Lung (tissue), 12 donors: Measurements from ENCODE around the gene PDGFC. TPM values are rescaled to one million over a fixed set of nuclear protein-coding genes. Genes with fewer than 3 reads are reported as not detected.

ENCODE experiments used
- ATAC-seq: fragments of 200-7000 bp; cut with Tn5 transposase; one replicate; pipeline ENCODE4 v1.9.1; 2020; ENCODE audit warnings: moderate number of reproducible peaks; ENCODE audit not compliant: insufficient read depth, low FRiP score
- DNase-seq, 3 donors: peaks; one replicate each; pipeline ENCODE4 v3.0.0-alpha.2; 2013 to 2017
- H3K27ac ChIP-seq, 2 donors: one replicate each; pipeline ENCODE4 v1.5.1; 2013; ENCODE audit warnings: mild to moderate bottlenecking in 2 of 2, moderate library complexity in 2 of 2, control low read depth in 1 of 2, inconsistent platforms in 1 of 2, low read depth in 1 of 2, low read length in 1 of 2
- H3K27me3 ChIP-seq, 3 donors: one replicate each; pipeline ENCODE4 v1.5.1; 2013; ENCODE audit warnings: low read length in 2 of 3; ENCODE audit not compliant: control insufficient read depth in 3 of 3, insufficient read depth in 3 of 3
- H3K36me3 ChIP-seq, 4 donors: one replicate each; pipeline ENCODE4 v1.5.1; 2013; ENCODE audit warnings: low read length in 4 of 4, mild to moderate bottlenecking in 1 of 4, moderate library complexity in 1 of 4; ENCODE audit not compliant: control insufficient read depth in 4 of 4, insufficient read depth in 4 of 4
- H3K4me1 ChIP-seq, 5 donors: one replicate each; pipeline ENCODE4 v1.5.1; 2013; ENCODE audit warnings: low read length in 5 of 5, mild to moderate bottlenecking in 2 of 5, moderate library complexity in 1 of 5; ENCODE audit not compliant: control insufficient read depth in 5 of 5, insufficient read depth in 5 of 5
- H3K4me3 ChIP-seq: one replicate; pipeline ENCODE4 v1.5.1; 2013; ENCODE audit warnings: mild to moderate bottlenecking, control low read depth, moderate library complexity
- H3K9ac ChIP-seq, 2 donors: one replicate each; pipeline ENCODE4 v1.5.1; 2013; ENCODE audit warnings: low read length in 2 of 2, control low read depth in 1 of 2; ENCODE audit not compliant: insufficient read depth in 1 of 2
- H3K9me3 ChIP-seq, 4 donors: one replicate each; pipeline ENCODE4 v1.5.1; 2013; ENCODE audit warnings: low read length in 3 of 4, mild to moderate bottlenecking in 1 of 4, moderate library complexity in 1 of 4; ENCODE audit not compliant: control insufficient read depth in 4 of 4, insufficient read depth in 3 of 4
- CTCF ChIP-seq: IDR thresholded peaks from 2 replicates; pipeline ENCODE4 v1.5.1; 2012; ENCODE audit warnings: mild to moderate bottlenecking; ENCODE audit errors: control extremely low read depth, extremely low read depth
- WGBS, 2 donors: extraction: QIAGEN DNeasy Blood & Tissue Kit; methylation state at CpG; one replicate each; pipeline ENCODE4 v1.1.7; 2013; 5-methylcytosine and 5-hydroxymethylcytosine counted together
- polyA plus RNA-seq, 2 donors: library from polyadenylated mRNA; stranded (reverse); fragments of 200-250 nt; gene quantifications; one replicate each; pipeline ENCODE4 v1.2.1, GENCODE V29; 2013
- total RNA-seq, 2 donors: library from RNA; depleted of rRNA in 1 of 2; stranded (reverse); fragments of >200 nt in 1 of 2; gene quantifications; one replicate each; pipeline ENCODE4 v1.2.1, GENCODE V29; 2014 to 2021
- donor health status: control.
- donor health status: control.
- donor health status: Bipolar disorder and iron deficiency.
- donor health status: healthy.
- donor health status: DM: yes; HTN: yes; CAD: no.

PDGFC gene
- total and polyA plus RNA-seq, 4 donors: 4.5 to 56.0 (median 11.7) TPM

DNA sequence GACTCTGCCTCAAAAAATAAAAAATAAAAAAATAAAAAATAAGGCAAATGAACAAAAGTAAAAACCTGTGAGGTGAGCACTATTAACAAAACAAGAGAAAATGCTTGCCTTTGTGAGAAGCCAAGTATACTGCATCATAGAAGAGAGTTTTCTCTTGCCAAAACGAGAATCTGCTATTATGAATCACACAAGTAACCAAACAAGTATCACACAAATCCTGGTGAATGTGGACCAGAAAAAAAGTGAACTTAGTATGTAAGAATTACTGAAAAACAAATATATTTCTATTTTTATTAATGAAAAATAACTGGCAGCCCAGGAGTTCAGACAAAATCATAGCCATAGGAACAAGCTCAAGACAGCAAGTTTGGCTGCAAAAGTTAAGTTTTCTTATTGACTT, 193.5 kb downstream of the PDGFC start:
- H3K9me3 ChIP-seq: no peaks in the 10 kb centered on the region

GRCh38 chr4:156775813-156776212, 195.8 kb downstream of the PDGFC start:
- Histone ChIP-seq H3K4me3 (no peak overlapping the region), H3K9ac (no peak overlapping the region), H3K4me1 (peaks cover 0 to 14% (median 2%) of the 10 kb centered on the region in 5 donors), H3K36me3 (no peaks in the 10 kb centered on the region), H3K27ac (no peak overlapping the region), H3K27me3 (no peaks in the 10 kb centered on the region), H3K9me3 (no peaks in the 10 kb centered on the region)
- DNase-seq: no peak
- no peak for TF ChIP-seq CTCF
- 10 to 32% methylated on average over 1 of the region's 1 CpG for WGBS, 2 donors
- ATAC-seq: no peak

More for the DNA sequence above, 193.5 kb downstream of the PDGFC start:
- ATAC-seq (no peak), DNase-seq (no peak)
- Histone ChIP-seq H3K27me3 (no peaks in the 10 kb centered on the region), H3K4me1 (peaks cover 0 to 5% (median 0%) of the 10 kb centered on the region in 5 donors), H3K36me3 (no peaks in the 10 kb centered on the region), H3K9ac (no peak overlapping the region), H3K27ac (no peak overlapping the region), H3K4me3 (no peak overlapping the region)
- TF ChIP-seq CTCF: no peak
- 74 to 88% methylated on average over 1 of the region's 1 CpG for WGBS, 2 donors

DNA sequence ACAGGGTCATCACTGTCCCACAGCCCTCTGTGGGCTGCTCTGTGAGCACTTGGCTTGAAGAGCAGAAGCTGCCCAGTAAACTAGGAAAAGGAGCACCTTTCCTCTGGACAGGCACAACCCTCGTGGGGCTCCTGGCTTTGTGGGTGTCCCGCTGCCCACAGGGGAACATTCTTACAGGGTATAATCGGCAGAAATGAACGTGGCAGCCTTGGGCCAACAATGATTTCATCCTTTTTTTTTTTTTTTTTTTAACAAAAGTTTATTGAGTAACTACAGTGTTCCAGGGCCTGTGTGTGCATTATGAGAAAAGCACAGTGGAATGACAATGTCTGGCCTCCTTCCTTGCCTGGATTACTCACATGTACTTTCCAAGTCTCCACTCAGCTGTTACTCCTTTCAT, 197.2 kb downstream of the PDGFC start:
- no peak for DNase-seq
- TF ChIP-seq CTCF: no peak
- no peak overlapping the region for H3K9ac ChIP-seq

More for the DNA sequence above, 197.2 kb downstream of the PDGFC start:
- H3K9me3 ChIP-seq: no peaks in the 10 kb centered on the region
- H3K36me3 ChIP-seq: no peaks in the 10 kb centered on the region
- H3K4me1 ChIP-seq: peaks cover 0 to 24% (median 2%) of the 10 kb centered on the region in 5 donors
- ATAC-seq: no peak
- WGBS, 2 donors: 70 to 88% methylated on average over 4 of the region's 4 CpGs
- H3K4me3 ChIP-seq: no peak overlapping the region
- no peaks in the 10 kb centered on the region for H3K27me3 ChIP-seq
- no peak overlapping the region for H3K27ac ChIP-seq
